HL-60 (cell line): ENCODE data around the gene PPP6R3.

Source experiments
- DNase-seq, 2 experiments: peaks; one replicate each; pipeline ENCODE4 v3.0.0-alpha.2; 2010 to 2020; ENCODE audit warnings: low read depth in 1 of 2, low spot score in 1 of 2
- H3K27ac ChIP-seq: fragments of 250-450 bp; sonication (Bioruptor Pico); replicated peaks from 2 replicates; pipeline ENCODE4 v1.5.1; 2020; ENCODE audit warnings: mild to moderate bottlenecking, moderate library complexity
- H3K27me3 ChIP-seq: fragments of 250-450 bp; sonication (Bioruptor Pico); 2 replicates; pipeline ENCODE4 v1.5.1; 2021; ENCODE audit warnings: mild to moderate bottlenecking, moderate library complexity; ENCODE audit not compliant: insufficient read depth, poor library complexity, severe bottlenecking
- H3K4me3 ChIP-seq: replicated peaks from 2 replicates; pipeline ENCODE4 v1.5.1; 2011; ENCODE audit warnings: mild to moderate bottlenecking, control low read depth, low read length; ENCODE audit not compliant: insufficient read depth
- CTCF ChIP-seq: IDR thresholded peaks from one replicate; pipeline ENCODE4 v1.5.1; 2011; ENCODE audit warnings: low read length, control low read depth, inconsistent platforms; ENCODE audit not compliant: insufficient read depth
- GABPA ChIP-seq: IDR thresholded peaks from 2 replicates; pipeline ENCODE4 v1.6.1; 2012; ENCODE audit warnings: low read depth
- POLR2AphosphoS5 ChIP-seq: IDR thresholded peaks from 2 replicates; pipeline ENCODE4 v1.6.1; 2012; ENCODE audit warnings: low read depth
- SPI1 ChIP-seq: IDR thresholded peaks from 2 replicates; pipeline ENCODE4 v1.6.1; 2012; ENCODE audit warnings: low read depth, mild to moderate bottlenecking, borderline replicate concordance
- TF ChIP-seq, protein P1 (sequence below): IDR thresholded peaks from 2 replicates; pipeline ENCODE4 v1.6.1; 2012; ENCODE audit warnings: low read depth; ENCODE audit not compliant: insufficient replicate concordance

The PPP6R3 gene

DNA sequence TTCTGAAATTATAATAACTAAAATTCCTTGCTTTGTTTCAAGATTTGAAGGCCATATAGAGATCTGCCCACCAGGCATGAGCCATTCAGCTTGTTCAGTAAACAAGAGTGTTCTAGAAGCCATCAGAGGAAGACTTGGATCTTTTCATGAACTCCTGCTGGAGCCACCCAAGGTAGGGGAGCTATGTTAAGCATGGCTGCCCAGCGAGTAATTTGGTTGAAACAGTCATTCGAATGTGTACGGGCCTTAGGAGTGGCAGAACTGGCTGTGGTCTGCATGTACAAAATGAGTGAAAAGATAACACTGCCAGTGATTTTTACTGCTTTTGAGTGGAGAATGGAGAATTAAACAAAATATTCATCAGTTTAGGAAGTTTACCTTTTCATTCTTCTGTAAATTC is 103.7 kb downstream of the PPP6R3 start:
- TF ChIP-seq POLR2AphosphoS5 = no peak
- TF ChIP-seq GABPA = no peak
- TF ChIP-seq SPI1 = no peak
- no peak overlapping the region for H3K27ac ChIP-seq
- H3K27me3 ChIP-seq = no peaks in the 10 kb centered on the region
- H3K4me3 ChIP-seq = no peak overlapping the region
- no peak for DNase-seq

- no peak for DNase-seq
- no peak overlapping the region for H3K27ac ChIP-seq
- no peak overlapping the region for H3K4me3 ChIP-seq
- TF ChIP-seq POLR2AphosphoS5 = no peak
- no peak for TF ChIP-seq CTCF
- TF ChIP-seq GABPA = no peak
- TF ChIP-seq, protein P1, sequence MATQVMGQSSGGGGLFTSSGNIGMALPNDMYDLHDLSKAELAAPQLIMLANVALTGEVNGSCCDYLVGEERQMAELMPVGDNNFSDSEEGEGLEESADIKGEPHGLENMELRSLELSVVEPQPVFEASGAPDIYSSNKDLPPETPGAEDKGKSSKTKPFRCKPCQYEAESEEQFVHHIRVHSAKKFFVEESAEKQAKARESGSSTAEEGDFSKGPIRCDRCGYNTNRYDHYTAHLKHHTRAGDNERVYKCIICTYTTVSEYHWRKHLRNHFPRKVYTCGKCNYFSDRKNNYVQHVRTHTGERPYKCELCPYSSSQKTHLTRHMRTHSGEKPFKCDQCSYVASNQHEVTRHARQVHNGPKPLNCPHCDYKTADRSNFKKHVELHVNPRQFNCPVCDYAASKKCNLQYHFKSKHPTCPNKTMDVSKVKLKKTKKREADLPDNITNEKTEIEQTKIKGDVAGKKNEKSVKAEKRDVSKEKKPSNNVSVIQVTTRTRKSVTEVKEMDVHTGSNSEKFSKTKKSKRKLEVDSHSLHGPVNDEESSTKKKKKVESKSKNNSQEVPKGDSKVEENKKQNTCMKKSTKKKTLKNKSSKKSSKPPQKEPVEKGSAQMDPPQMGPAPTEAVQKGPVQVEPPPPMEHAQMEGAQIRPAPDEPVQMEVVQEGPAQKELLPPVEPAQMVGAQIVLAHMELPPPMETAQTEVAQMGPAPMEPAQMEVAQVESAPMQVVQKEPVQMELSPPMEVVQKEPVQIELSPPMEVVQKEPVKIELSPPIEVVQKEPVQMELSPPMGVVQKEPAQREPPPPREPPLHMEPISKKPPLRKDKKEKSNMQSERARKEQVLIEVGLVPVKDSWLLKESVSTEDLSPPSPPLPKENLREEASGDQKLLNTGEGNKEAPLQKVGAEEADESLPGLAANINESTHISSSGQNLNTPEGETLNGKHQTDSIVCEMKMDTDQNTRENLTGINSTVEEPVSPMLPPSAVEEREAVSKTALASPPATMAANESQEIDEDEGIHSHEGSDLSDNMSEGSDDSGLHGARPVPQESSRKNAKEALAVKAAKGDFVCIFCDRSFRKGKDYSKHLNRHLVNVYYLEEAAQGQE = no peak
- no peak for TF ChIP-seq SPI1
- H3K27me3 ChIP-seq = no peaks in the 10 kb centered on the region
Measured at GRCh38 chr11:68565768-68566167, 105.2 kb downstream of the PPP6R3 start.

DNA sequence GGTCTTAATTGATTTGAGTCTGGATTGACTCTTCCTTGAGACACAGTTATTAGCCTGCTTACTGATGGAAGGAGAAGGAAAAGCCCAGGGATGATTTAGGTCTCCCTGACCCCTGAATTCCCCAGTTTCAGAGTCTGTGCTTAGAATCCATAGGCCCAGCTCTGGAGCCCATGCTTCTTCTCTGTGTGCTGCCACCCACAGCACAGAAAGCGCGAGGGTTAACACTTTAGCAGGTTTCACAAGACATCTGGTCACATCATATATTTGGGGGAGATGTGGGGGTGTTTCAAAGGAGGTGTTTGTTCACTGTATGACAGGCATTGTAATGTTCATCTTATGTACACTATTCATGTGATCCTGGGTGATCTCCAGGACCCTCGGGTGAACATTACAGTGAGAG is 107.0 kb downstream of the PPP6R3 start:
- no peak for DNase-seq
- no peak overlapping the region for H3K27ac ChIP-seq
- no peaks in the 10 kb centered on the region for H3K27me3 ChIP-seq
- TF ChIP-seq POLR2AphosphoS5 = no peak
- no peak for TF ChIP-seq GABPA
- no peak for TF ChIP-seq SPI1
- TF ChIP-seq CTCF = no peak
- no peak overlapping the region for H3K4me3 ChIP-seq

GRCh38 chr11:68569357-68569756 is 108.8 kb downstream of the PPP6R3 start:
- DNase-seq = no peak
- Histone ChIP-seq H3K4me3 (no peak overlapping the region), H3K27ac (no peak overlapping the region), H3K27me3 (no peaks in the 10 kb centered on the region)
- no peak for TF ChIP-seq SPI1
- TF ChIP-seq POLR2AphosphoS5 = no peak
- TF ChIP-seq CTCF = no peak

DNA sequence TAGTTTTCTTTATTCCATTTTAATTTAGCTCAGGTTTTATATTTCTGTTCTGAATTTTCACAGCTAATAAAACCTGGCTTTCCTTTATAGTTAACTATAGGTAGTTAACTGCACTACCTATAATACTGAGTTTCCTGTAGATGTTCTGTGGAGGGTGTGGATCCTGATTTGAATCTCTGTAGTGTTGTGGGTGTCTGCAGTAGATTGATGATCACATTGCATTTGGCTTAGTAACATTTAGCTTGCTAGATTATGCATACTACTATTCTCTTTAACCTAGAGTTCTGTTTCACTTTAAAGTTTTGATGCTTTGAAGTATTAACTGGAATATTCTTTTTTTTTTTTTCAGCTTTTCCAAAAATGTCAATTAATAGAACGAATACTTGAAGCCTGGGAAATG is 110.1 kb downstream of the PPP6R3 start:
- no peak for DNase-seq
- Histone ChIP-seq H3K27me3 (no peaks in the 10 kb centered on the region), H3K27ac (no peak overlapping the region), H3K4me3 (no peak overlapping the region)
- TF ChIP-seq GABPA (no peak), POLR2AphosphoS5 (no peak), SPI1 (no peak), CTCF (no peak)
- TF ChIP-seq, protein P1 = no peak
